HG03575 (cell line): ENCODE results near the gene DNAJC11.
"Not testable (repeated sequence)": the region's sequence is repeated elsewhere in the genome, so short reads cannot be mapped to it uniquely, and the experiment has no call there.

Experiments
- ATAC-seq: cut with Tn5 transposase; IDR thresholded peaks from one replicate; pipeline ENCODE4 v1.9.1; 2021; ENCODE audit not compliant: unreplicated experiment, insufficient number of reproducible peaks, low FRiP score; ENCODE audit errors: extremely low read depth

The DNAJC11 gene

DNA sequence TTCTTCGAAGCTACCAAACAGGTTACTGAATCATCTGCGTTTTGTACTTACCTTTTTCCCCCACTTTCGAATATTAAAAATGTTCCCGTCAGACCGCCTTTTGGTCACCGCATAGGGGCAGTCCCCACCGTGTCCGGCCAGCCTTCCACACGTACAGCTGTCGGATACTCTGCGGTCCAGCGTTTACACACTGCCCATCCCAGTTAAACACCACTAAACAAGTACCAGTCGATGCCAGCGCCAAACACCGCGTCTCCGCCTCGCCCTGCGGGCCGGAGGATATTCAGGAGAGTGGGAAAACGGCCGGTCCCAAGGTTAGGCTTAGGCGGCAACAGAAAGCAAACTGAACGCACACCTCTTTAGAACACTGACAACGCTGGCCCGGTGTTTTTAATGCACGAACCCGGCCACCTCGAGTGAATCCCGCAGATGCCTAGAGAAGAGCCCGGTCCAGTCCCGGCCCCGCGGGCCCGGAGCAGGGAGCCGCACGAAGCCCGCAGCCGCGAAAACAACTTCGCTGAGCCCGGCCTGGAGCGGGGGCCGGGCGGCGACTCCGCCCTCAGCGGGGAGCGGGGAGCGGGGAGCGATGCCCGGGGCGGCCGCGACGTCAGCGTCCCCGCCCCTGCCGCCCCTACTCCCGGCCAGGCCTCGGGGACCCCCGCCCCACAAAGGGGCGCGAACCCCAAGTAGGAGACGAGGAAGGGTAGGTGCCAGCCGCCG lies 88.8 kb downstream of the DNAJC11 start:
- ATAC-seq, result no peak

DNA sequence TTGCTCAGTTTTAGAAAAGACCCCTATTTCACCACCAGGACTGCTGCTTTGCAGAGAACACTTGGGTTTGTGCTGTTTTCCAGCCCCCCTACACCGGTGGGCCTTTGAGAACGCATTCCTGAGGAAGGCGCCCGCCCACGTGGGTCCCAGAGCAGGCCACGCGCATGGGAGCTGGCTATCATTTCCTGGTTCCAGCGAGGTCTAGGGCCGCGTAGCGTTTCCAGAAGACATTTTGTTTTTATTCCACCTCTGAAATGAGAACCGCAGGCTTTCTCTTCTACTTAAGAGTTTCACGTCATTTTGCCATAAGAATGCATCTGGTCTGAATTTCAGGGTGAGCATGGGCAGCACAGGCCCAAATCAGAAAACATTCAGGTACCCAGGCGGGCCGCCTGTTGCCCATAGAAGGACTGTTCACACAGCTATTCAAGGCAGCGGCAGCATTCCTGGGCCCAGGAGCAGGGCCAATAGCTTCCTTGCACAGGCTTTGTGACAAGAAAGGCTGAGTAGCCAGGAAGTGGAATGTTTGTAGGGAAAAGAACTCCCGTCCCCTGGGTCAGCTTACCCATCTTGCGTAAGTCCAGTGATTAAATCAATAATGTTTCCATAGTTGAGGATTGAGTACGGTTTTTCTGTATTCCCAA lies 97.6 kb downstream of the DNAJC11 start:
- no peak for ATAC-seq

DNA sequence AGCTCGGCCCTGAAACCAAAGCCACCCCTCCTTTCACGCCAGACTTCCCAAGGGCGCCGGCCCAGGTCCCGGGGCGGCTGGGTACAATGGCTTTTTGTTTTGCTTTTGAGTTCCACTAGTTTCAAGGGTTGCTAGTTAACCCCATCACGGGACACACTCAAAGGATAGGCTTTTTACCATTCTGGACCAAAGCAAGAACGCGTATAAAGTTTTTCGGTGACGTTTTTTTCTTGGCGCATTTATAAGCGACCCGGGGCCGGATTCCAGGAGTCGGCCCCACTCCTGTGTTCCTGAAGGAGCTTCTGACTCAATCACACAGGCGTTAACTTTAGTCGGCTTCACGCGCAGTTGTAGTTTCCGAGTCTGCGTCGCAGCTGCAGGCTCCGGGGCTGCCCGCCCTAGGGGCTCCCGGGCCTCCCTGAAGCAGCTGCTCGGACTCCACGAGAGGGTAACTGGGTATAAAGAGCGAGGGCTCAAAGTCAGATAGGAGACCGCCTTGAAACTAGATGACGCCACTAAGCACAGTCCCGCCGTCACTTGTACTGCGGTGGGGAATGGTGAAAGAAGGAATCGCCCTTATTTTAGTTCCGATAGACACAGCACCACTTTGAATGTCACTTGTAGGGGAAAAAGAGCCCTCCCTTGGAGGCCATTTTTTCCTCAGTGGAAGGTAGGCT lies 98.2 kb downstream of the DNAJC11 start:
- ATAC-seq, result no peak

DNA sequence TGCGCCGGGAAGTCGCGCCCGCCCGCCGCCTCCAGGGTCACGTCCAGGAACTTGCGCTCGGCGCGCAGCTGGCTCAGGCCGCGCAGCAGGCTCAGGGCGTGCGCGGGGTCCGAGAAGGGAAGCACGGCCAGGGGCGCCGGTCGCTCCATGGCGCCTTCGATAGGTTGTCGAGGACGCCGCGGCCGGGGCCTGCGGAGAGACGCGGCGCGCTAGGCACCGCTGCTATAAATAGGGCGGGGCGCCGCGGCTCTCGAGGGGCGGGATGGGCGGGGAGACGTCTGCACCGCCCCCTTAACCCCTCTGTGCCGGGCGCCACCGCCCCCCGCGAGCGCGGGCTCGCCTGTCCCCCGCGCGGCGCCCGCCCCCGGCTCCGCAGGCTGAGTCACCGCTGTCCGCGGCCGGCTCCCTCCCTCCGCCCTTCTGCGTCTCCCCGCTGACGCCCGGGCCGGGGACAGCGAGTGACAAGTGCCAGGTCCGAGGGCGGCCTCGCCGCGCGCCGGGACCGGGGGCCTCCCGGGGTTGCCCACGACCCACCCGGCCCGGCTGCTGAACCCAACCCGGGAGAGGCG lies 98.9 kb downstream of the DNAJC11 start, which contains the start of gene KLHL21:
KLHL21 (minus strand) TSS at position 201 of the 569 bp plus-strand sequence; CDS start at position 149, 52 bp downstream.
- no peak for ATAC-seq

DNA sequence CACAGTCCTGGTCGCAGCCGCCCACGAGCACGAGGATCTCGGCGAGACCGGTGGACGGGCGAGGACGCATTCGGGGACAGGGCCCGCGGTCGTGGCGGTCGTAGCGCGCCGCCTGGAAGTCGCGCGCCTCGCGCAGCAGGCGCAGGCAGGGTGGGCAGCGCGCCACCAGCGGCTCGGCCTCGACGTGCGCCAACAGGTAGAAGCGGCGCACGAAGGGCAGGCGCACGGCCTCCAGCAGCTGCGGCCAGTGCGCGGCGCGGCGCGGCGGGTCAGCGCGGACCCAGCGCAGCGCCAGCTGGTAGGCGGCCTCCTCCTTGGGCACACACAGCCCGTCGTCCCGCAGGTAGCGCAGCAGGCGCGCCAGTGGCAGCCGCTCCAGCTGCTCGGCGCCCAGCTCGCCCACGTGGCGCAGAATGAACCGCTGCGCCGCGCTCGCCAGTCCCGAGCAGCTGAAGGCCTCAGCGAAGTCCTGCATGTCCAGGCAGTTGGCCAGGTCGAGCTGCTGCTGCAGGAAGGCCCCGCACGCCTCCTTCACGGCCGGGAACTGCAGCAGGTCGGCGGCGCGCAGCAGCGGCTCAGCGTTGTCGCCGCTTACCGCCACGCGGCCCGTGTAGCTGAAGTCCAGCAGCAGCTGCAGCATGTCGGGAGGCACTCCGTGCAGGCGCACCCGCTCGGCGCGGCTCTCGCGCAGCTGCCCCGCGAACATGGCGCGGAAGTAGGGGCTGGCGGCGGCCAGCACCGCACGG lies 99.5 kb downstream of the DNAJC11 start:
- no peak for ATAC-seq

DNA sequence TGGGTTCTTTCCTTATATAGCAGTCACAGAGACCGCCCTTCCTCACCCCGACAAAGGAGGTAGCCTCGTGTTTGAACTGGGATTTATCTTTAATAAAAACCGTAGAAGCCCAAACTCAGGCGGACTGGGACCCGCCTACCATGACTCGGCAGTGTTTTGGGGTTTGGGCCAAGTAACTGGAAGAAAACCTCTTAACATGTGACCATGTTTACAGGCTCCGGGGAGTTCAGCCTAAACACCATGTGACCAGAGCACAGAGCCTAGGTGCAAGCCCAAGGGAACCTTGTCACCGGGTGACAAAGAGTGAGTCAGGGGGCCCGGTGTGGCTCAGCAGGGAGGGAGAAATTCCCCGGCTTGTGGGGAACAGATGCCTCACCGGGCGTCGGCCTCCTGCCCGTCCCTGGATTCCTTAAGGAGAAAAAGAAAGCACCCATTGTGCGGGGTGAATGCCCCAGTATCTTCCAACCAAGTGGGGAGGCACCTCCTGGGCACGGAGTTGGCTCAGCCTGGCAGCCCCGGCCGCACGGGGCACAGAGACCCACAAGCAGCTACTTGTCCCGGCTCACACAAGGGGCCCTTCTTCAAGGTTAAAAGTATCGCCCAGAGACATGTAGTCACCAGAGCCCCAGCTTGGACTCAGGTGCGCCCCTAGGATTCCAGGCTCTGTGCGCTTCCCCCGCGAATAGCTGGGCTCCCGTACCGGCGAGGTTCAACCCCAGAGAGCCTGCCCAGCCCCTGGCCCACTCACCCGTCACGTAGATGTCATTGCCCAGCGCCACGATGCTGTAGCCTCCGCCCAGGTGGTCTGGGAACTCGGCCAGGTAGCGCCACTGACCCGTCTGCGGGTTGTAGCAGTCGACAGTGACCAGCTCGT lies 100.3 kb downstream of the DNAJC11 start:
- no peak for ATAC-seq

DNA sequence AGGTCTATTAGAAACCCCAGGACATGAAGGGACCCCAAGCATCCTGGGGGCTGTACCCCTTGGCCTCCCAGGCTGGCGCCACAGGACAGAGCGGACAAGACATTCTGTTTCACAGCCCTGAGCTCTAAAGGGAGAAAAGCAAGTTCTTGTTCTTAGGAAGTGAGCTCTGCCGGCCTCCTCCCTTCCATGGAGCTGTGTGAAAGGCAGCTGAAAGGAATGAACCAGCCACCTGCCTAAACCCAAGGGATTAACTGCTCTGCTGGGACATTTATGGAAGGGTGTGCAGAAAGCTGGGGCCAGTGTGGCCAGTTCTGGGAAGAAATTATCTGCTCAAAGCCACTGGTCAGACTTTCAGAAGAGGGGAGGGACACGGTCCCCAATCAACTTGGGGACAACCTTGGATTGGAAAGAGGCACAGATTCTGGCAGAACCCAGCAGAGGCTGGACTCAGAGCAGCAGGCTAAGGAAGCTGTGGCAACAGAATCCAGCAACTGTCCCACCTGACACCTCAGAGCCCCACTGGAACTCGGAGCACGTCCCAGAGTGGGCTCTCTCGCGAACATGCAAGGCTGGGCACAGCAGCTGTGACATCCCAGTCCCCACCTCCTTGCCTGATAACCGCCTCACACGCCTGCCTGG lies 101.1 kb downstream of the DNAJC11 start:
- ATAC-seq, result no peak

DNA sequence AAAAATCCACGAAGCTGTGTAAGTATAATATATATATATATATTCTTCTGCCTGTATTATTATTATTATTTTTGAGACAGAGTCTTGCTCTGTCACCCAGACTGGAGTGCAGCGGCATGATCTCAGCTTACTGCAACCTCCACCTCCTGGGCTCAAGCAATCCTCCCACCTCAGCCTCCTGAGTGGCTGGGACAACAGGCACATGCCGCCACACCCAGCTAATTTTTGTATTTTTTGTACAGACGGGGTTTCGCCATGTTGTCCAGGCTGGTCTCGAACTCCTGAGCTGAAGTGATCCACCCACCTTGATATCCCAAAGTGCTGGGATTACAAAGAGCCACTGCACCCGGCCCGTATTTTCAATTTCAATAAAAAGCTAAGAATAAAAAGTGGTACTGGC lies 101.6 kb downstream of the DNAJC11 start:
- not testable (repeated sequence) for ATAC-seq

DNA sequence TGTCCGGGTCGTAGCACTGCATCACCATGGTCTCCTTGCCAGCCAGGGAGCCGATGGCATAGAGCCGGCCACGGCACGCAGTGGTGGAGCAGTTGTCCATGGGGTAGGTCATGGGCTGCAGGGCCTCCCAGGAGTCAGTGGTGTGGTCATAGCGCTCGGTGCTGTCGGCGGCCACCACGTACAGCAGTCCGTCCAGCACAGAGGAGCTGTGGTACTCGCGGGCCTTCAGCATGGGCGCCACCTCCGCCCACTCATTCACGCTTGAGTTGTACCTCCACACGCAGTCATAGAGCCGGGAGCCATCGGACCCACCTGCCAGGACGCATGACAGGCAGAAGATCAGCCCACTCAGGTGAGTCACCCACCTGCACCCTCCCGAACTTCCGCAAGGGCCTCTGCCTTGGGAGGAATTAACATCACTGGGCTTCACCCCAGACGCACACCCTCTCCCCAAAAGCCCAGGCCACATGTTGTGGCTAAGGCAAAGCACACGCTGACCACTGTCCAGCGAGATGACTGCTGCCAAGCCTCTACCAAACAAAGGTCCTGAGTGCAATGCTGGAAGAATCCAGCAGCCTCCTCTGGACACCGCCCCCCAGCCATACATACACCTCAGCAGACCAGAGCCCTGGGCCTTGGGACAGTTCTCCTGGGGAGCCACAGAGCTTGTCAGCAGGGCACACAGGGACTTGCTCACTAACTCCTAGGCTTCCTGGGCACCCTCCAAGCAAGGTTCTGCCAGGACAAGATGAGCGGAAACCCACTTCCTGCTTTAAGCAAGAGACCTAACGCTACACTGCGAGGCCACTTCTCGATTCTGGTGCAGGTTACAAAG lies 102.3 kb downstream of the DNAJC11 start:
- no peak for ATAC-seq

DNA sequence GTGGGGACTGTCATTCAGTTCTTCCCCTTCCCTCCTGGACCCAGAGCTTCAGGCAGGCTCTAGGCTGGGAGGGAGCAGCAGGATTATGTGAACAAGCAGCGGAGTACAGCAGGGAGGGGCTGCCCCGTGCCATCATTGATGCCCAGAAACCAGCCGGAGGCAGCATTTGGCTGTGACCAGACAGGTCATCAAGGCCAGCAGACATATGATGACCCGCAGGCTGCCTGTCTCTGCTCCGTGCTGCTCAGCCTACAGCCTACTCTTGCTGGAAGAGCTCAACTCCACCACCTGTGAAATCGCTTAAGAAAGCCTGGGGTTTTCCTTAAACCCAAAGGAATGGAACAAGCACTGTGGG lies 103.9 kb downstream of the DNAJC11 start:
- ATAC-seq, result no peak

DNA sequence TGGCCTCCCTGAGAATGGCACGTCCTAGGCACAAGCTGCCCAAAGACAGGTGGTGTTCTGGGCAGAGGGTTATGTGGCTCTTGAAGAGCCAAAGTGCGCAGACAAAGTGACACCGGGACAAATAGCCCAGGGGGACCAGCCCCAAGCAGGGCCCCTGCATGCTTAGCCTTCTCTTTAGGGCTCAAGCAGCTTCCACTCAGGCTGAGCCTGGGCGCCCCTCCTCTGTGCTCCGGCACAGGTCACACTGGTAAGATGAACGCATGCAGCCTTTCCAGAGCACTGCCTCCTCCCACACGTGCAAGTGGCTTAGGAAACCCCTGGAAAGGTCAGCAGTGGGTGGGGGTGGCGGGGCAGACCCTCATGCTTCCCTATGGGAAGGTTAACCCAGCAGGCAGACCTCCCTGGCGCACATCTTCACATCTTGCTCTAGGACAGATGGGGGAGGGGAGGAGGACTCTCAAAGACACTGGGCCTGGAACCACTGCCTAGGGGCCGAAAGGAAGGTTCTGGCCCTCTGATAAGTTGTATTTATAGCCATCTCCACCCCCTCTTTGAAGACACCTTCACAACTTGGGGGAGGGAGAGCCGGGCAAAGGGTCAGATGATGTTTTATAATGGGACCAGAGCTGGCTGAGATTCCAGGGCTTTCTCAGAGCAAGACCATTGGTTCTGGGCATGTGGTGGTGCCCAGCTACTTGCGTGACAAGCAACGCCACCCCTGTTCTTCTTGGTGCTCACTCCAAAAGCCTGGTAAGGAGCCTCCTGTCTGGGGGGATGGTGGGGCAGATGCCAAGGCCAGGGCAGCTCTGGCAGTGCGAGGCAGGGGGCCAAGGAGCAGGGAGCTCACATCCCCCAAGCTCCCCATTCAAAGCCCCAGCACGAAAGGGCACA lies 104.5 kb downstream of the DNAJC11 start:
- ATAC-seq, result no peak

DNA sequence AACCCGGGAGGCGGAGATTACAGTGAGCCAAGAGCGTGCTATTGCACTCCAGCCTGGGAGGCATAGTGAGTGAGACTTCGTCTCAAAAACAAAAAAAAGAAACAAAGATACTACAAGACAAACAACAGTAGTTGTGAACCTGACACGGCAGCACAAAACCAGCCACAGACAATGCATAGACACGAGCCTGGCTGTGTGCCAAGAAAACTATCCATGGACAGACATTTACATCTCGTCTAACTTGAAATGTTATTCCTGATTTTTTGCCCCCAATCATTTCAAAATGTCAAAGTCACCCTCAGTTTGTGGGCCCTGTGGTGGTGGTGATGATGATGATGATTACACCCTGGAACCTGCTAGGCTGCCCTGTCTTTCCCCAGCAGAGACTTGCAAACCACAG lies 105.3 kb downstream of the DNAJC11 start:
- no peak for ATAC-seq

DNA sequence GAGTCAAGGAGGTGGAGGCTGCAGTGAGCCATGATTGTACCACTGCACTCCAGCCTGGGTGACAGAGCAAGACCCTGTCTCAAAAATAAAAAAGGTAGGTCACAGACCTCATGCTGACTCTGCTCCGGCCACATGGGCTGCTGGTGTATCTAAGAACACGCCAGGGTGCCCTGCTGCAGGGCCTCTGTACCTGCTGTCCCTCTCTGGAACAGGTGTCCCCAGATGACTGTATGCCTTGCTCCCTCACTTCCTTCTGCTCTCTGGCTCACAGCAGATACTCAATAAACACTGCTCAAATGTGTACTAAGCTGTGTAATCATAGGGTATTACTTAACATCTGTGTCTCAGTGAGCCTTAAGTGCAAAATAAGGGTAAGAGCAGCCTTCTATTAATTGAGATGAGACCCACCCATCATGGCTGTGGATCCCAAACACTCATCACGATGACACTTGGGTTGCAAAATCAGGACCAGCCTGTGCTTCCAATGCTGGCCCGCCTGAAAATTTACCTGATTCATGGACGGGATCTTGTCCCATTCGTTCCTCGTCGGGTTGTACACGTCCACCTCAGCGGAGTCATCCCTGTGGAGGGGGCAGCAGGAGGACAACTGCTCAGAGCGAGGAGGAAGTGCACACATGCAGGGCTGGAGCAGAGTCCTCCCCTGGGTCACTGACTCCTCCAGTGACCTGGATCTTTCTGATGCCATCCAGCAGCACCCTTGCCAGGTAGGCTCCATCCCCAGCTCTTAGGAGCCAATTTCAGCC lies 106.5 kb downstream of the DNAJC11 start:
- ATAC-seq, result no peak

DNA sequence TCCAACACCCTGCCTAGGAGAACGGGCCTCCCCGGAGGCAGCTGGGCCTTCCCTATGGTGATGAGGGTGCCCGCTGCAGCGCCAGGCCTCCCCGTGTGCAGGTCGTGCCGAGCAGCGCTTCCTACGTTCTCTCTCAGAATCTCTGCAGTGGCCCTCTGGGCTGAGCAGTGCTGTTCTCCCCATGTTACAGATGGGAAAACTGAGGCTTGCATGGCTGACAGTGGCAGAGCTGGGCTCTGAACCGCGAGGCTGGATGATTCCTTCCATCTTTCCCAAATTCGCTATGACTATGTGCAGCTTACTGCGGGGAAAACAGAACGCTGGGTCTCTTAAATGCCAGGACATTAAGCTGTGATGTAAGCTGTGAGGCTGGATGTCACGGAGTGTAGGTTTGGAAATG lies 107.8 kb downstream of the DNAJC11 start:
- no peak for ATAC-seq

DNA sequence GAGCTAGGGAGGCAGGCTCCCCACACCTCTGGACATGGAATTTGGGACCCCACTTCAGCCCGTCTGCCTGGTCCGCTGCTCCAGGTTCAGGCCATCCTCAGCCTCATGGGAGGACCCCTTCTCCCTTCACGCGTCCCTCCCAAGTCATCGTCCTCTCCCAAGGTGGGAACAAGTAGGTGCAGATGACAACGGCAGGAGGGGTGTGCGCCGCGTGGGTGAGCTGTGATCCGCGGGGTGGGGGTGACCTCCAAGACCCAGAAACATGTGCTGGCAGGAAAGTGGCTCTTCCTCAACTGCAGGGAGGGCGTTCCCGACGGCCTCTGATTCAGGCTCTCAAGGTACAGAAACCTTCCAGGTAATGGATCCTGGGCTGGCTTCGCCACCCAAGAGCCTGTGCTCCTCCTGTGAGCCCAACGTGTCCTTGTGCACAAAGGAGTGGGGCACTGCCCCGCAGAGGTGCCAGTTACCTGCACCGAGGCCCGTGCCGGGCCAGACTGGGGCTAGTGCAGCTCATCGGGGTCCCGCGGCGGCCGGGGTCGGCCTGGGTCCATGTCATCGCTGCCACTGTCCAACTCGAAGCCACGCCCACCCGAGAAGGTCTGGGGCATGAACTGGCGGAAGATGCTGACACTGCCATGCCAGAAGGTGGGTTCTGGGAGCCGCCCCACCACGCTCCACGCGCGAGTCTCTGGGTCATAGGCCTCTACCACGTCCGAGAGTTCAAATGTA lies 108.6 kb downstream of the DNAJC11 start:
- no peak for ATAC-seq
